ENCODE measurements around the gene ZNF341.

The ZNF341 gene

DNA sequence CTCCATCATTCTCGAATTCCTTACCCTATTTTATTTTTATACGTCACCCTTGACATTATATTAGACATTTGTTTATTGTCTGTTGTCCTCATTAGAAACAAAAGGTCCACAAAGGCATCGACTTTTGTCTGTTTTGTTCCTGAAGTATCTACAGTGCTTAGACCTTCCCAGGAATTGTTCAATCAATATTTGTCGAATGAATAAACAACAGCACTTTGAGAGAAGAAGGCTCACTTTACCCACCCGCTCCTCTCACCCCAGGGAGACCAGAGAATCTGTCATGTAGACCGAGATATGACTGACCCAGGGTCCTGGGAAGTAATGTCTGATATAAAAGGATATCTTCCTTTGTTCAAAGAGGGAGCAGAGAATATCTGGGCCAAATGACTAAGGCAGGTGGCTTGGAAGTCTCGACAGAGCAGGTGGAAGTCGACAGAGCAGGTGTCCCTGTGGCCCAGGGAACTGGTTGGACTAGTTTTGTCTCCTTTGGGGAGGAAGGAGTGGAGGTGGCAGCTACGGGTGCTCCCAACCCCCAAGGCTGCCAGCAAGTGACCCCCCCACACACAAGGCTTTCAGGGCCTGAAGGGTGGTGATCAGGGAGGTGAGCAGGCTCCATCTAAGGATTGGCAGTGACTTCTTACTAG is 64.6 kb downstream of the ZNF341 start:
- DNase-seq (ENCODE audit: low read depth in 2 of 2): no peak

DNA sequence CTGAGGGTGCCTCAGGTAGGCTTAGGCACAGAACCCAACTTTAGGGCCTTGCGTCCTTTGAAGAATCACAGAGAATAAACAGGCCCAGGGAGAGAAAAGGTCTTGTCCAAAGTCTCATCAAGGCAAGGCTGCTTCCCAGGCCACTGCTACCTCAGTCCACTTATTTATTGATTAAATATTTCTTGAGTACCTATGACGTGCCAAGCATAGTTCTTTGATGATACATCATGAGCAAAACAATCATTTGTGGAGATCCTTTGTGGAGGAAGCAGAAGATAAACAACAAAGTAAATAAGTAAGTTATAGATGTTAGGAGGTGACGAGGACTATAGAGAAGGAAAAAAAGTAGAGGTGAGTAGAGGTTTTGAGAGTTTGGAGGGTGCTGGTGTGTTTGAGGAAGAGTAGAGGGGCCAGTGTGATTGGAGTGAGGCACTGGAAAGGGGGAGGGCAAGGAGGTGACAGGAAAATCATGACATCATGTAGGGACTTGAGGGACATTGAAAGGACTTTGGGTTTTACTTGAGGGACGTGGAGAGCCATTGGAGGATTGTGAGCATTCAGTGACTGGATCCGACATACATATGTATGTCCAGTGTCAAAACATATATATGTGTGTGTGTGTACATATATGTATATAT is 65.2 kb downstream of the ZNF341 start:
- no peak for DNase-seq (ENCODE audit: low read depth in 2 of 2)

DNA sequence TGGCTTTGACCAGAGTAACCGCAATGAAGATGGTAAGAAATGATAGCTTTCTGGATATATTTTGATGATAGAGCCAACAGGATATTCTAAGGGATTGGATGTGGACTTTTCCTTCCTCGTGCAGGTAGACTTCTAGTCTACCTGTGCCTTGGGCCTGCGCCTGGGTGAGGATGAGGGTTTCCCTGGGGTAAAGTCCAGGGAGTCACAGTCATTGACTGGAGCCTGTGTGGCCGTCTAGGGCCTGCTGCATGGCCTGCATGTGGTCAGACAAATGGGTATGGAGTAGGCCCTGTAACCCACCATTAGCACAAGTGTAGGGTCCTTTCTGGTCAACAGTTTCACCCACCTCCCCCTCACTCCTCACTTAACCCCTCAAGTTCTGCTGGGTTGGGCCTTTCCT is 66.6 kb downstream of the ZNF341 start:
- DNase-seq (ENCODE audit: low read depth in 2 of 2): no peak

DNA sequence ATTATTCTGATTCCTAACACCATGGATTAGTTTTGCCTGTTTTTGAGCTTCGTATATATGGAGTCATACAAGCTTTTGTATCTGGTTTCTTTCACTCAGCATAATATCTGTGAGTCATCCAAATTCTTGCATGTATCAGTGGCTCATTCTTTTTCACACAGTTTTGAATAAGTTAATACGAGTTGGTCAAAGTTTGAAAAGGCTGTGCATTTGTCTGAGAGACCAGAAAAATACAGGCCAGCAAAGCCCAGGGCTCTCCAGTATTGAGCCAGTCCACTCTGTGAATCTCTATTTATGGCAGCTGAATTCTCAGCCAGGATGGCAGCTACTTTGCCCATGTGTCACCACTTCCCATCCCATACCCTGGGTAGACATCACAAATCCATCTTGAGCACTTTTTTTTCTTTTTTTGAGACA is 72.1 kb downstream of the ZNF341 start:
- DNase-seq (ENCODE audit: low read depth in 2 of 2): no peak

DNA sequence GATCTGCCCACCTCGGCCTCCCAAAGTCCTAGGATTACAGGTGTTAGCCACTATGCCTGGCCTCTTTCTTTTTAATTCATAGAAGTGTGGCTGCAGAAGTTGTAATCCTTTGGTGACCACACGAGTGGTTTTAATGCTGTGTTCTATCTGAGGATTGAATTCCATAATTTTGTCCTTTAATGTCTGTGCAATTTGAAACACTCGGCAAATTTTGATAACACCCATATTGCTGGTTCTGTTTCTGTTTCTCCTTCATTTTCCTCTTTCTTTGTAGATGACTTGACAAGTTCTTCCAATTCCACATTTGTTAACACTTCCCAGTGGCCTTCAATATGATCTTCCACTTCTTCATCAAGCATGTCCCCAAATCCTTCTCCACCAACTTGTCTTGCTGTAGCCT is 76.6 kb downstream of the ZNF341 start:
- DNase-seq (ENCODE audit: low read depth in 2 of 2): no peak

DNA sequence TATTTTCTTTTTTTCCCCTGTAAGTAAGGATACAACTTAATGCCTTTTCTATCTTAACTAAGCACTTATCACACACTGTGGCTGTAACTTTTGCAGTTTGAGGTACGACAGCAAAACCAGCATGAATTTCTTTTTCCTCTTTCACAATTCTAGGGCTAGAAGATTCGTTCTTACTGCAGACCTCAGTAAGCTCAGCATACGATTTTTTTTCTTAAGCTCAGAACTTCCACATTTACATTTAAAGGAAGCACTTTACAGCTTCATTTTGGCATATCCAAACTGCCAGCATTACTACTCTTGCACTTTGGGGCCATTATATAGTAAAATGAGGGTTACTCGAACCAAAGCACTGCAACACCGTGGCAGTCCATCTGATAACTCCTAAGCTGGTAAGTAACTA is 78.5 kb downstream of the ZNF341 start:
- no peak for DNase-seq (ENCODE audit: low read depth in 2 of 2)

DNA sequence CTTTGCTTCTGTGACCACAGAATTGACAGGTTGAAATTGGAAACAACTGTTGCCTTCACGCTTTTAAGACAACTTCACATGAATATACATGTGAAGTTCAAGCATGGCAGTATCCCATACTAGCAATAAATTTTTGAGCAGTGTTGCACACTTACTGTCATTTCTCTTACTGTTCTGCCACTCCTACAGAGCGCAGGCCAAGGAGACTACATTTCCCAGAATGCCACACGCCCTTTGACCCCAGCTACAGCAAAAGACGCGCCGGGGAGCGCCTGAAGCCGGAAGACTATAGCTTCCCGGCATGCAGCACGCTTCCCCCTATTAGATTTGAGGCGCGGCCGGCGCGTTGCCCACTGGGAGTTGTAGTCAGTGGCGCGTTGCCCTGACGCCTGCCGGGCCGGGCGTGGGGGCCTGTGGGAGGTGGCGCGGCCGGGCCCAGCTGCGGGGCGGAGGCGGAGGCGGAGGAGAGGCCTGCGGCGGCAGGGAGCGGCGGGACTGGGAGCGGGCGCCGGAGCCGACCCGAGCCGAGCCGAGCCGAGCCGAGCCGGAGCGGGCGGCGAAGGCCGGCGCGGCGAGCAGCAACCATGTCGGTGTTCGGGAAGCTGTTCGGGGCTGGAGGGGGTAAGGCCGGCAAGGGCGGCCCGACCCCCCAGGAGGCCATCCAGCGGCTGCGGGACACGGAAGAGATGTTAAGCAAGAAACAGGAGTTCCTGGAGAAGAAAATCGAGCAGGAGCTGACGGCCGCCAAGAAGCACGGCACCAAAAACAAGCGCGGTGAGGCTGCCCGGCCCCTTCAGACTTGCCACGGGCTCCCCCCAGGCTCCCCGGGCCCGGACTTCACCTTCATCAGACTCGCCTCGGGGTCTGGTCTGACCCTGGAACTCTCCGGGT is 79.3 kb downstream of the ZNF341 start, which contains the start of gene CHMP4B:
Gene CHMP4B, plus strand, starts transcription at position 464 of the 891 bp plus-strand sequence. Its CDS starts 121 bp downstream, at position 585.
- peak; percentile 96 to 98 for DNase-seq (ENCODE audit: low read depth in 2 of 2)

DNA sequence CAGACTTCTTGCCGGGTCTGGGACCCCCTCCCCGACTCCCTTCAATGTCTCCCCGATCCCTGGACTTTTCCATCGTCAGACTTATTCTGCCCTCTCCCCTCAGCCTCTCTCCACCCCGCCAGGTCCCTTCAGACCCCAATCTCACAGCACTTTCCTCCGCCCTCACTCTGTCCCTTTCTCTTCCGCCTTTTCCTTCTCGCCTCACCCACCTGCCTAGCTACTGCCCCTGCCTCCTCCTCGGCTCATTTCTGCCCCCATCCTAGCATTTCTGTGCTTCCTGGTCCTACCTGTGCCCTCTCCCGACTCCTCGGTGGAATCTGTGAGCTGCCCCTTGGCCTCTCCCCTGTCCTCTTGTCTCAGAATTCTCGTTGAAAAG is 80.0 kb downstream of the ZNF341 start:
- DNase-seq (ENCODE audit: low read depth in 2 of 2): no peak

DNA sequence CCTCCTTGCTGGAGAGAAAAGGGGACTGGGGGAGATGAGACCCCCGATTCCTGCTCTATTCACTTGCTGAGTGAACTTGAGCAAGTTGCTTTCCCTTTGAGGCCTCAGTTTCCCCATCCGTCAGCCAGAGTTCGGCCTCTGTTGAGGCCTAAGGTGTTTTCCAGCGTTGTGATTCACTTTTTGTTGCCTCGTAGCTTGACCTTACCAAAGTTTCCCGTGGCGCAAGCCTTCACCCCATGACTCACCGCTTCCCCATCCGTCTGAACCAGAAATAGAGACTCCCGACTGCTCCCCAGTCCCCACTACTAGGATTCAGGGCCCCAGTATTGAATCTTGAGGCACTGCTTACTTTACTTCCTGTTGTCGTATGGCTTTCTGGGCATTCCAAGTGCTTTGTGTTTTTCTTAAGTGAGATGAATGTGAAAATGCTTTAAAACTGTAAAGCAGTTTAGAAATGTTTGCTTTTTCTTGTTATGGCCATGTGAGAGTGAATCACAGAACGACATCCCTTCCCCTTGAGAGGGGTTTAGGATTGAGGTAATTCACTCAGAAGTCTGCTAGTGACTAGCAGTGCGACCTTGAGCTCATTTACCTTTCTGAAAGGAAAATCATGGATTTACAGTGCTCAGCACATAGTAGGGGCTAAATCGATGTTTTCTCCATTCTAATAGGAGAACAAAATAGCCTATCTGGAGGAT is 80.5 kb downstream of the ZNF341 start:
- DNase-seq (ENCODE audit: low read depth in 2 of 2): peak in 1 of 2 donors; percentile 29

DNA sequence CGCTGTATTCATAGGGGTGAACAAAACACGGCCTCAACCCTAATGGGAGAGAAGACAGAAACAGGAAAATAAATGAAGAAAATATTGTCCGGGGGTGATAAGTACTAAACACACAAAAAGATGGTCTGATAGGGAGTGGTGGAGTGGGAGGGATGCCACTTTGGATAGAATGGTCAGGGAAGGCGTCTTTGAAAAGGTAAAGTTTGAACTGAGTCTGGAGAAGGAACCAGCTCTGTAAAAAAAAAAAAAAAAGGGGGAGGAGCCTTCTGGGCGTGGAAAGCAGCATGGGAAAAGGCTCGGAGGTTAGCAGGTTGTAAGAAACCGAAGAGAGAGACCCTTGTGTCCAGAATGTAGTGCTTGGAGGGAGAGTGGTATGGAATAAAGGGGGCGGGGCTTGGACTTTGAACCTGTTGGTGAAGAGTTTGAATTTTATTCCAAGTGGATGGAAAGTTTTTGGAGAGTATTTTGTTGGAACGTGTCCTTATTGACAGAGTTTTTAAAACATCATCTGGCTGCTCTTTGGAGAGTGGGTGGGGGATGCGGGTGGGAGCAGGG is 81.2 kb downstream of the ZNF341 start:
- DNase-seq (ENCODE audit: low read depth in 2 of 2): no peak

DNA sequence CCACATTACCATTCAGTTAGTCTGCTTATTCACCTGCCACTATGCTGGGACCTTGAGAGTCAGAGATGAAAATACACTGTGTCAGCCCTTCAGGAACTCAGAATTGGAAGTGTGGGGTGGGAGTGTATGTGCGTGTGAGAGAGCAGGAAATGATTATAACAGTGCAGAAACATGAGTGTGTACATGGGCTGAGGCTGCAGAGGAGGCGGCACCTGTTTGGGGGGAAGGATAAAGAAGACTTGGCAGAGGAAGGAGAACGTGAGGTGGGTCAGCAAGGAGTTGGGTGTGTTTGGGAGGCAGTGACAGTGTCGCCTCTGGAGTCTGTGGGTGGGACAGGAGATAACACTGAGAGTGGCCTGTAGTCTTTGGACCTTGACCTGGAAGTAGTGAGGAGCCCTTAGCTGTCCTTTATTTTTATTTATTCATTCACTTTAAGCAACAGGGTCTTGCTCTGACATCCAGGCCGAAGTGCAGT is 82.5 kb downstream of the ZNF341 start:
- DNase-seq (ENCODE audit: low read depth in 2 of 2): no peak

DNA sequence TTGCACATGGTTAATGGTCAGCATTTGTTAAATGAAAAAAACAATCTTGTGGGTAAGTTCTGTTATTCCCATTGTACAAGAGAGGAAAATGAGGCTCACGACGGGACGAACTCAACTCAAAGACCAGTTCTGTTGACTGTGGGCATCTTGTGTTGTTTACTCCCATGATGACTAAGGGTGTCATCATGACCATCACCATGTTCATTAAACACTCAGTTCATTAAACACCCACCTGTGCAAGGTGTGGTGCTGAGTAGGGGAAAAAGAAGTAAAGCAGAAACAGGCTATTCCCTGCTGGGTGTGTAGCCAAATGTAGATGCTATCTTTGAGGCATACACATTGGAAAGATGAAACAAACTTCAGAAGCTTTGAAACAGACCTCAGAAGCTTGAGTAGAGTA is 83.9 kb downstream of the ZNF341 start:
- DNase-seq (ENCODE audit: low read depth in 2 of 2): no peak

DNA sequence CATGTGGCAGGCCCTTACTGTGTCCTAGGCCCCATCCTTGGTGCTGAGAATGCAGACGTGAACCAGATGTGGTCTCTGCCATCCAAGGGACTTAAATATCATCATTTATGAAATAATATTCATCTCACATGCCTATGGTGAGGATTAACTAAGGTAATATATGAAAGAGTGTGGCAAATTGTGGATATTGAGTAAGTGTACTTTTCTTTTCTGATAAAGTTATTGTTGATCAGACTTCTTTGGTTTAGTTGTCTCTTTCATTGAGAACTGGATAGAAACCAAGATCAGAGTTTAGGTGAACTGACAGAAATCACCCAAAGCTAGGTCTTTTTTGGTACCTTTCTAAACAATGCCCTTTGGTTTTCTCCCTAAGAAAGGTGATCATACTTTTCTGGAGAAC is 84.4 kb downstream of the ZNF341 start:
- DNase-seq (ENCODE audit: low read depth in 2 of 2): no peak

DNA sequence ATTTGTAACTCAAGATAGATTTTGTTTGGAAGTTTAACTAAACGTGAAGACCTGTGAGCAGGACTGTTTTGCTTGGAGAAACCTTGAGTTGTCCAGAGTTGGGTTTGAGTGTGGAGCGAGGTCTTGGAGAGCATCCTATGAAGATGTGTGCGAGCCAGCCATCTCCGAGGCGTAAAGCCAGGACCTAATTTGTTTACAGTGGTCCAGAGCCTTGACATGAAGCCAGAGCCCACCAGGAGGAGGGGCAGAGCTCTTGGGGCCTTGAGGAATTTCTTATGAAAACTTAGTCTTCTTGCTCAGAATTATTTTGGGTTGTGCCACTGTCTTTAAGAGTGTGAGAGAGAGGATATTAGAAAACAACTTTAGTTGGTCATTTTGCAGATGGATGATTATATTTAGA is 85.6 kb downstream of the ZNF341 start:
- DNase-seq (ENCODE audit: low read depth in 2 of 2): no peak

DNA sequence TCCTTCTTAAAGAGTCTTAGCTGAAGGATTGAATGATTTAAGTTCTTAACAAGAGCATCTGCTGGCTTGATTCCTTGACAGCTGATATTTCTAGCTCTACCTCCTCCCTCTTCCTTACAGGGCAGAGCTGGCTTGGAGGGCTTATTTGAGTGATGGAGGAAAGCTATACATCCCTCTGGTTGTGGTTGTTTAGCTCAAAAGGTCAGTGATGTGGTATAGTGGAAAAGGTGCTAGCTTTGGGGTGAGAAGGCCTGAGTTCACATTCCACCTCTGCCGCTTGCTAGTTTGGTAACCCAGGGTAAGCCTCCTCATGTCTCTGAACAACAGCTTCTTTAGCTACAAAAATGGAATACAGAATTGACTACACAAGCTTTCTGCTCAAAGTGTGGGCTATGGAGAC is 87.7 kb downstream of the ZNF341 start:
- DNase-seq (ENCODE audit: low read depth in 2 of 2): no peak

DNA sequence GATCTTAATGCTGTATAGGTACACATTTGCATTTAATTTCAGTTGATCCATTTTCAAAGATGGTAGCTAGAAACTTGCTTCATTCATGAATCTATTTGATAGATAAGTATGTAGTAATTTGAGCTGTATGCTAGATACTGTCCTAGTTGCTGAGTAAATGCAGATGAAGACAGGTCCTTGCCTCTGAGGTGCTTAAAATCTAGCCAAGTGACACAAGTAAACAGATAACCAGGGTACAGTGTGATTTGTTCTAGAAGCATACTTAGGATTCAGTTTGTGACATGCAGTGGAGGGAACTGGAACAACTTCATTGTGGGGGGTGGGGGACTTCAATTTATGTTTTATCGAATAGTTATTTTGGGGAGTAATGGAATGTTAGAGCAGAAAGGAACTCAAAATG is 88.6 kb downstream of the ZNF341 start:
- DNase-seq (ENCODE audit: low read depth in 2 of 2): no peak

DNA sequence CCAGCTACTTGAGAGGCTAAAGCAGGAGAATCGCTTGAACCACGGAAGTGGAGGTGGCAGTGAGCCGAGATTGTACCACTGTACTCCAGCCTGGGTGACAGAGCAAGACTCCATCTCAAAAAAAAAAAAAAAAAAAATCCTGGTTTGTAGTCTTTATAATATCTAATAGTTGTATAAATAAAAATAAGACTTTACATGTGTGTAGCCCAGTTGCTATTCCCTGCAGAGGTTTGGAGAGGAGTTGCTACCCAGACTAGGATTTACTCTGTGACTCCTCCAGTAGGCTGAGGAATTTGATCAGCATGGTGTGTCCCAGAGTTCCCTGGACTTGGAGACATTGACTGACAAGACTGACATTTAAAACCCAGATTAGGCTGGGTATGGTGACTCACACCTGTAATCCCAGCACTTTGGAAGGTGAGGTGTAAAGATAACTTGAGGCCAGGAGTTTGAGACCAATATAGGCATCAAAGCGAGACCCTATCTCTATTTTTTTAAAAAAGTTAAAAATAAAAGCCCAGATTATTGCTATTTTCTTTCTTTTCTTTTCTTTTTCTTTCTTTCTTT is 89.6 kb downstream of the ZNF341 start:
- DNase-seq (ENCODE audit: low read depth in 2 of 2): no peak

DNA sequence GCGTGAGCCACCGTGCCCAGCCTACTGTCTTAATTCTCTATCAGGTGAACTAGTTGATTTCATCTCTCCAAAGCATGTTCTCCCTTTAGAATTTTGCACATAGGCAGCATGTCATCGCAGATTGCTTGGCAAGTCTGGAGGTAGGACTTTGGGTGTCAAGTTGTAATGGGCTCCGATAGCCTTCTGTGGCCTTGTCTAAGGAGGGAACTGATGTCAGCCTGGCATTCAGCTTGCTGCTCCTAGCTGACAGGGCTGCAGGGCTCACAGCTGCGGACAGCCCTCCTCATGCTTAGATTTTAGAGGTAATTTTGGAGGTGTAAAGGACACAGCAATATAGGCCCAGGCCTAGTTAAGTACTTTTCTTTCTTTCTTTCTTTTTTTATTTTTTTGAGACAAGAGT is 90.6 kb downstream of the ZNF341 start:
- DNase-seq (ENCODE audit: low read depth in 2 of 2): no peak

DNA sequence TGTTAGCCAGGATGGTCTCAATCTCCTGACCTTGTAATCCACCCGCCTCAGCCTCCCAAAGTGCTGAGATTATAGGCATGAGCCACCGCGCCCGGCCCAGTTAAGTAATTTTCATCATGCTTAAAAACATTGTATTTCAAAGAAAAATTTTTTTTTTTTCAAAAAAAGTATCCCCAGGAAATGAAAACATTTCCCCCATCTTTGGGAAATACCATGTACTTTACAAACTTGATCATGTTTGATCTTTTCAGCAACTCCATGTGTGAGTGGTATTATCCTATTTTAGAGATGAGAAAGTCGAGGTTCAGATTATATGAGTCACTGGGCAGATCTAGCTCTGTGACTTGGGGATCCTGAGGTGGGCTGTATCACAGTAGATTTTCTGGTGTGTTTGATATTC is 91.2 kb downstream of the ZNF341 start:
- DNase-seq (ENCODE audit: low read depth in 2 of 2): no peak

DNA sequence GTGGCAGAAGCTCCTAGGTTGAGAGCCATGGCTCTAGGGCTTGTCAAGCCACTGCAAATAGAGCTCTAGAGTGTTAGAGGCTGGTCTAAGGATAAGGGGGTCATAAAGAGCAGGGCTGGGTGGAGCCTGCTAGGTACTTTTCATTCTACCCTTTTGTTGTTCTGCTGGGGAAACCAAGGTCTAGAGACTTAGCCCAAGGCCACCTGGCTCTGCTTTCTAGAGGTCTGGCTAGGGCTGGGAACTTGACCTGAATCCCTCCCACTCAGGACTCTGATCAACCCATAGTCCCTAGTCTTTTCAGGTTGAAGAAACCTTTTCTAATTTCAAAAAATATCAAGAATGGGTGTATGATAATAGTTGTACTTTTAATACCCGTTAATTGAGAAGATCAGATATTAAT is 93.1 kb downstream of the ZNF341 start:
- no peak for DNase-seq (ENCODE audit: low read depth in 2 of 2)
